DOHH2 (cell line): Measurements from ENCODE around the gene MELTF.

Experiments used
- EZH2phosphoT487 ChIP-seq: fragments of 200-600 bp; sonication (generic); IDR thresholded peaks from 2 replicates; pipeline ENCODE4 v1.6.1; 2017; ENCODE audit warnings: borderline replicate concordance, mild to moderate bottlenecking, antibody characterized with exemption, low read length, moderate library complexity, mixed read lengths
- TF ChIP-seq, protein P1 (sequence below): fragments of 200-600 bp; sonication (generic); IDR thresholded peaks from one replicate; pipeline ENCODE4 v1.5.1; 2014; ENCODE audit warnings: antibody characterized with exemption, mild to moderate bottlenecking, low read depth, low read length; ENCODE audit not compliant: poor library complexity, severe bottlenecking

DNA sequence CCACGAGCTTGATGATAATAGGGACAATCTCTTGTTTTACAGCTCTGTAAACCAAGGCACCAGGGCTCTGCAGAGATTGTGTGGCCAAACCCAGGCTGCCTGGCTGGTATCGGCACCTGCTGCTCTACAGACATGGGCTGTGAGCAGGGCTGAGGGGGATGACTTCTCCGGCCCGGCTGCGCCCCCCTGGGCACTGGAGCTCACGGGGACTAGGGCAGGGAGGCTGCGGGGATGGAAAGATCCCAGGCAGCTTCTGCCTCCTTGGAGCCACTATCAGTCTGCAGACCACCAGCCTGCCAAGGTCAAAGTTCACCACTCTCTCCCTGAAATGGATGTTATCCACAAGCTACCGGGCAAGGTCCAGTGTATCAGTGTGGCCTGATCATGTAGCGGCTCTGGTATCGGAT, 39.0 kb downstream of the MELTF start:
- TF ChIP-seq, protein P1, sequence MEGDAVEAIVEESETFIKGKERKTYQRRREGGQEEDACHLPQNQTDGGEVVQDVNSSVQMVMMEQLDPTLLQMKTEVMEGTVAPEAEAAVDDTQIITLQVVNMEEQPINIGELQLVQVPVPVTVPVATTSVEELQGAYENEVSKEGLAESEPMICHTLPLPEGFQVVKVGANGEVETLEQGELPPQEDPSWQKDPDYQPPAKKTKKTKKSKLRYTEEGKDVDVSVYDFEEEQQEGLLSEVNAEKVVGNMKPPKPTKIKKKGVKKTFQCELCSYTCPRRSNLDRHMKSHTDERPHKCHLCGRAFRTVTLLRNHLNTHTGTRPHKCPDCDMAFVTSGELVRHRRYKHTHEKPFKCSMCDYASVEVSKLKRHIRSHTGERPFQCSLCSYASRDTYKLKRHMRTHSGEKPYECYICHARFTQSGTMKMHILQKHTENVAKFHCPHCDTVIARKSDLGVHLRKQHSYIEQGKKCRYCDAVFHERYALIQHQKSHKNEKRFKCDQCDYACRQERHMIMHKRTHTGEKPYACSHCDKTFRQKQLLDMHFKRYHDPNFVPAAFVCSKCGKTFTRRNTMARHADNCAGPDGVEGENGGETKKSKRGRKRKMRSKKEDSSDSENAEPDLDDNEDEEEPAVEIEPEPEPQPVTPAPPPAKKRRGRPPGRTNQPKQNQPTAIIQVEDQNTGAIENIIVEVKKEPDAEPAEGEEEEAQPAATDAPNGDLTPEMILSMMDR, result no peak
- TF ChIP-seq EZH2phosphoT487, result no peak
